IPS DF 4.7 (cell line): ENCODE results near the gene FRMD4B.

ENCODE experiments used
- DNase-seq: peaks from one replicate; pipeline ENCODE4 v3.0.0-alpha.2; 2013; ENCODE audit warnings: low spot score; ENCODE audit errors: extremely low read depth

Gene FRMD4B

GRCh38 chr3:69174871-69175737 is 210.8 kb downstream of the FRMD4B start:
- no peak for DNase-seq

GRCh38 chr3:69174445-69174844 is 211.4 kb downstream of the FRMD4B start:
- DNase-seq: no peak

GRCh38 chr3:69172058-69172457 is 213.8 kb downstream of the FRMD4B start:
- DNase-seq: no peak

GRCh38 chr3:69166446-69166845 is 219.4 kb downstream of the FRMD4B start:
- DNase-seq: no peak

- DNase-seq: no peak
Measured at GRCh38 chr3:69165744-69166143, 220.1 kb downstream of the FRMD4B start.

- no peak for DNase-seq
Measured at GRCh38 chr3:69164296-69164695, 221.6 kb downstream of the FRMD4B start.

GRCh38 chr3:69162308-69162980 is 223.4 kb downstream of the FRMD4B start:
- no peak for DNase-seq

GRCh38 chr3:69161587-69162307 is 224.1 kb downstream of the FRMD4B start:
- DNase-seq: no peak

GRCh38 chr3:69160525-69160924 is 225.4 kb downstream of the FRMD4B start:
- DNase-seq: no peak

- DNase-seq: no peak
Measured at GRCh38 chr3:69160107-69160506, 225.8 kb downstream of the FRMD4B start.

- DNase-seq: no peak
Measured at GRCh38 chr3:69149586-69149985, 236.3 kb downstream of the FRMD4B start.

GRCh38 chr3:69145688-69146087 is 240.2 kb downstream of the FRMD4B start:
- DNase-seq: no peak

- no peak for DNase-seq
Measured at GRCh38 chr3:69144631-69145245, 241.2 kb downstream of the FRMD4B start.

GRCh38 chr3:69143612-69144011 is 242.3 kb downstream of the FRMD4B start:
- DNase-seq: no peak

- no peak for DNase-seq
Measured at GRCh38 chr3:69142797-69143454, 243.0 kb downstream of the FRMD4B start.

GRCh38 chr3:69142090-69142489 is 243.8 kb downstream of the FRMD4B start:
- no peak for DNase-seq

- DNase-seq: no peak
Measured at GRCh38 chr3:69141313-69141712, 244.6 kb downstream of the FRMD4B start.

GRCh38 chr3:69137412-69137811 is 248.5 kb downstream of the FRMD4B start:
- no peak for DNase-seq

- no peak for DNase-seq
Measured at GRCh38 chr3:69137005-69137404, 248.9 kb downstream of the FRMD4B start.

GRCh38 chr3:69130689-69131088 is 255.2 kb downstream of the FRMD4B start:
- DNase-seq: no peak

GRCh38 chr3:69129531-69129930 is 256.4 kb downstream of the FRMD4B start:
- no peak for DNase-seq
